Spleen (tissue), 11 donors: ENCODE data around the gene CCDC61. TPM values are rescaled to one million over a fixed set of nuclear protein-coding genes. Genes with fewer than 3 reads are reported as not detected.

Source experiments
- DNase-seq: peaks from one replicate; pipeline ENCODE4 v3.0.0-alpha.2; 2020
- H3K27ac ChIP-seq, 8 donors: fragments of 200-600 bp; sonication (generic) in 7 of 8; 1 replicate in 4 of 8; 2 replicates in 4 of 8; pipeline versions ENCODE4 v1.5.0 to v1.8.0; 2016 to 2021; ENCODE audit warnings: inconsistent platforms in 4 of 8, mild to moderate bottlenecking in 4 of 8, moderate library complexity in 1 of 8
- H3K27me3 ChIP-seq, 7 donors: fragments of 200-600 bp; sonication (generic) in 6 of 7; replicated peaks in 1 of 7; 1 replicate in 4 of 7; 2 replicates in 3 of 7; pipeline versions ENCODE4 v1.5.0 to v1.8.0; 2016 to 2021; ENCODE audit warnings: inconsistent platforms in 3 of 7, mild to moderate bottlenecking in 1 of 7
- H3K36me3 ChIP-seq, 6 donors: fragments of 200-600 bp; sonication (generic) in 5 of 6; 1 replicate in 4 of 6; 2 replicates in 2 of 6; pipeline versions ENCODE4 v1.5.0 to v1.8.0; 2016 to 2021; ENCODE audit warnings: inconsistent platforms in 2 of 6
- H3K4me1 ChIP-seq, 6 donors: fragments of 200-600 bp; sonication (generic) in 5 of 6; 1 replicate in 3 of 6; 2 replicates in 3 of 6; pipeline versions ENCODE4 v1.5.0 to v1.8.0; 2016 to 2021; ENCODE audit warnings: inconsistent platforms in 3 of 6
- H3K4me3 ChIP-seq, 8 donors: fragments of 200-600 bp; sonication (generic) in 7 of 8; 1 replicate in 4 of 8; 2 replicates in 4 of 8; pipeline versions ENCODE4 v1.5.0 to v1.8.0; 2016 to 2021; ENCODE audit warnings: inconsistent platforms in 4 of 8, mild to moderate bottlenecking in 4 of 8, moderate library complexity in 2 of 8
- H3K9me3 ChIP-seq, 8 donors: fragments of 200-600 bp; sonication (generic) in 7 of 8; 1 replicate in 4 of 8; 2 replicates in 4 of 8; pipeline versions ENCODE4 v1.5.0 to v1.8.0; 2016 to 2021; ENCODE audit warnings: inconsistent platforms in 4 of 8
- CTCF ChIP-seq, 11 experiments: fragments of 200-600 bp in 7 of 11; fragments of 450-650 bp in 4 of 11; sonication (generic) in 4 of 11; IDR thresholded peaks in 8 of 11; conservative IDR thresholded peaks in 3 of 11; 1 replicate in 7 of 11; 2 replicates in 4 of 11; pipeline versions ENCODE4 v1.4.0 to v1.8.0; 2016 to 2021; ENCODE audit warnings: antibody characterized with exemption in 11 of 11, inconsistent platforms in 4 of 11, mild to moderate bottlenecking in 1 of 11
- POLR2A ChIP-seq, 3 donors: fragments of 450-650 bp; IDR thresholded peaks; one replicate each; pipeline ENCODE4 v1.5.1; 2017; ENCODE audit warnings: antibody characterized with exemption in 3 of 3, mild to moderate bottlenecking in 1 of 3
- POLR2AphosphoS5 ChIP-seq, 3 donors: sonication (generic); formaldehyde crosslinking; IDR thresholded peaks; one replicate each; pipeline ENCODE4 v1.5.1; 2017; ENCODE audit warnings: antibody characterized with exemption in 3 of 3
- WGBS, 5 donors: extraction: QIAGEN DNeasy Blood & Tissue Kit in 3 of 5; methylation state at CpG; one replicate each; pipeline versions ENCODE4 v1.1.5 to v1.1.7; 2013 to 2018; 5-methylcytosine and 5-hydroxymethylcytosine counted together
- intact Hi-C: fragments of 100-400 bp; cut with DNase I; formaldehyde crosslinking; loops from one replicate; pipeline ENCODE4 v1.15.0; 2023; ENCODE audit warnings: low total_unique reads
- polyA plus RNA-seq, 3 donors: library from polyadenylated mRNA; stranded (reverse); fragments of 200-250 nt; gene quantifications; one replicate each; pipeline ENCODE4 v1.2.1, GENCODE V29; 2013
- total RNA-seq, 7 donors: library from RNA; depleted of rRNA in 3 of 7; stranded (reverse); fragments of >200 nt in 3 of 7; fragmentation: NEBNext Ultra II Directional in 4 of 7; extraction: Animal tissue kit (Norgen Biotek cat#: 25700) in 4 of 7; gene quantifications; one replicate each; pipeline versions ENCODE4 v1.1.0 to v1.2.1, GENCODE V29; 2016 to 2021
- donor health status: healthy with polysubstance abuse.
- donor health status: DM: no; HTN: no; CAD: no; lungs with moderate emphysema.
- donor health status: DM: no; HTN: no; CAD: no.
- donor health status: Bipolar disorder and iron deficiency.
- donor health status: healthy.
- donor health status: DM: no; HTN: no; CAD: no.
- donor health status: DM: yes; HTN: yes; CAD: no.

The CCDC61 gene
- total and polyA plus RNA-seq, 10 donors = 5.0 to 24.6 (median 16.7) TPM

- no peak overlapping the region for H3K4me3 ChIP-seq
- no peak overlapping the region for H3K27ac ChIP-seq
- H3K4me1 ChIP-seq = peaks cover 4 to 10% (median 7%) of the 10 kb centered on the region in 6 donors
- no peak for TF ChIP-seq CTCF (IDR thresholded peaks at IDR 0.05 in 8 of 11, conservative IDR thresholded peaks at IDR 0.05 in 3 of 11)
- TF ChIP-seq POLR2A (IDR thresholded peaks at IDR 0.05) = no peak
- no peak for TF ChIP-seq POLR2AphosphoS5 (IDR thresholded peaks at IDR 0.05)
- H3K27me3 ChIP-seq = peaks cover 0 to 30% (median 0%) of the 10 kb centered on the region in 7 donors
- intact Hi-C loops = no loop called here
- H3K9me3 ChIP-seq = no peaks in the 10 kb centered on the region
- 85 to 89% (median 86%) methylated on average over 11 to 12 of the region's 12 CpGs for WGBS, 5 donors
- no peaks in the 10 kb centered on the region for H3K36me3 ChIP-seq
- DNase-seq = no peak
Observed at GRCh38 chr19:45990113-45990728, 5.0 kb upstream of the CCDC61 start.

GRCh38 chr19:45994456-45994997 lies 740 bp upstream of the CCDC61 start:
- DNase-seq = no peak
- Histone ChIP-seq H3K4me3 (peak overlapping the region; percentile 47 to 79 (median 62)), H3K27ac (peak overlapping the region in 4 of 8 donors; percentile 18 to 90 (median 46)), H3K9me3 (no peaks in the 10 kb centered on the region), H3K36me3 (peaks cover 0 to 12% (median 0%) of the 10 kb centered on the region in 6 donors), H3K4me1 (peaks cover 4 to 31% (median 21%) of the 10 kb centered on the region in 6 donors), H3K27me3 (peaks cover 0 to 14% (median 0%) of the 10 kb centered on the region in 7 donors)
- WGBS, 5 donors = 7 to 14% (median 9%) methylated on average over 8 of the region's 8 CpGs
- intact Hi-C loops = no loop called here
- TF ChIP-seq POLR2A (IDR thresholded peaks at IDR 0.05) (no peak), CTCF (IDR thresholded peaks at IDR 0.05 in 8 of 11, conservative IDR thresholded peaks at IDR 0.05 in 3 of 11) (no peak), POLR2AphosphoS5 (IDR thresholded peaks at IDR 0.05) (no peak)

GRCh38 chr19:45995715-45996385 lies 583 bp downstream of the CCDC61 start:
- TF ChIP-seq POLR2AphosphoS5 (IDR thresholded peaks at IDR 0.05) = no peak
- no peak for TF ChIP-seq CTCF (IDR thresholded peaks at IDR 0.05 in 8 of 11, conservative IDR thresholded peaks at IDR 0.05 in 3 of 11)
- no peak for TF ChIP-seq POLR2A (IDR thresholded peaks at IDR 0.05)
- 19 to 23% (median 21%) methylated on average over 13 of the region's 13 CpGs for WGBS, 5 donors
- peak overlapping the region; percentile 36 to 91 (median 84) for H3K27ac ChIP-seq
- peak overlapping the region; percentile 39 to 79 (median 63) for H3K4me3 ChIP-seq
- intact Hi-C loops = no loop called here
- H3K4me1 ChIP-seq = peaks cover 11 to 44% (median 34%) of the 10 kb centered on the region in 6 donors
- peaks cover 0 to 15% (median 0%) of the 10 kb centered on the region in 7 donors for H3K27me3 ChIP-seq
- DNase-seq = no peak
- H3K9me3 ChIP-seq = no peaks in the 10 kb centered on the region
- H3K36me3 ChIP-seq = peaks cover 0 to 12% (median 0%) of the 10 kb centered on the region in 6 donors

GRCh38 chr19:45996933-45997332 lies 1.7 kb downstream of the CCDC61 start:
- H3K36me3 ChIP-seq = peaks cover 0 to 17% (median 0%) of the 10 kb centered on the region in 6 donors
- H3K27ac ChIP-seq = no peak overlapping the region
- DNase-seq = no peak
- intact Hi-C loops = no loop called here
- H3K4me1 ChIP-seq = peaks cover 11 to 50% (median 38%) of the 10 kb centered on the region in 6 donors
- H3K4me3 ChIP-seq = no peak overlapping the region
- 79 to 91% (median 82%) methylated on average over 8 of the region's 8 CpGs for WGBS, 5 donors
- H3K9me3 ChIP-seq = no peaks in the 10 kb centered on the region
- no peak for TF ChIP-seq POLR2AphosphoS5 (IDR thresholded peaks at IDR 0.05)
- TF ChIP-seq POLR2A (IDR thresholded peaks at IDR 0.05) = no peak
- no peak for TF ChIP-seq CTCF (IDR thresholded peaks at IDR 0.05 in 8 of 11, conservative IDR thresholded peaks at IDR 0.05 in 3 of 11)
- H3K27me3 ChIP-seq = peaks cover 0 to 19% (median 0%) of the 10 kb centered on the region in 7 donors
